NCI-H524 treated with DMSO at 0.1 percent for 48 hours (cell line): Measurements from ENCODE around the gene CNP.

ENCODE experiments used
- DNase-seq: peaks from one replicate; lab custom pipeline; 2025; lab: John Stamatoyannopoulos, UW

Gene CNP

DNA sequence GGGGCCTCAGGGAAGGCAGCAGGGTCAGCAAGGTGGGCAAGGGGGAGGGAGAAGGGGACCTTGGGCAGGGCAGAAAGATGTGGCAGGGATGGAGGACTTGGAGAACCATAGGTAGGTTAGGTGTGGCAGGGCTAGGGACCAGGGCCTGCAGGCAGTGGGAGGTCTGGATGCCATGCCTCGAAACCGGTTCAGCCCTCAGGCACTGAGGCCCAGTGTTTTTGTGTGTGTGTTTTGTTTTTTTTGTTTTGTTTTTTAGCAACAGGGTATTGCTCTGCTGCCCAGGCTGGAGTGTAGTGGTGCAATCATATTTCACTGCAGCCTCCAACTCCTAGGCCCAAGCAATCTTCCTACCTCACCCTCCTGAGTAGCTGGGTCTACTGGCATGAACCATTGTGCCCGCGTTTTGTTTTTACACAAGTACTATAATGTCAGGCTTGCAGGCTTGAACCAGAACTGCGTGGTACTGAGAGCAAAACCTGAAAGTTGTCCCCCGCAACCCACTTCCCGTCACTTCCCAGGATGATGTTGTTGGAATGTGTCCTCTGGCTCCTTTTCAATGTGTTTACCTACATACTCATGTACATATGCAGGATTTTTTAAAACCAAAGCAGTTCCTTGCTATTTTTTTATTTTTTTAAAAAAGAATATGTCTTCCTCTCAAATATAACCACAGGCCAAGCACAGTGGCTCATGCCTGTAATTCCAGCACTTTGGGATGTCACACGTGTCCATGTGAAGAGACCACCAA lies 23.8 kb upstream of the CNP start:
- DNase-seq, result no peak

DNA sequence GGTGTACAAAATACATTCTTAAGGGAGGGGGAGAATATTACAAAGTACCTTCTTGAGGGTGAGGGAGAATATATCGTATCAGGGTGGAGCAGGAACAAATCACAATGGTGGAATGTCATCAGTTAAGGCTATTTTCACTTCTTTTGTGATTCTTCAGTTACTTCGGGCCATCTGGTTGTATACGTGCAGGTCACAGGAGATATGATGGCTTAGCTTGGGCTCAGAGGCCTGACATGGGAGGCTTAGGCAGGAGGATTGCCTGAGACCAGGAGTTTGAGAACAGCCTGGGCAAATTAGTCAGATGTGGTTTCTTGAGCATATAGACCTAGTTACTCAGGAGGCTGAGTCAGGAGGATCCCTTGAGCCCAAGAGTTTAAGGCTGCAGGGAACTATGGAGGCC lies 23.1 kb upstream of the CNP start:
- DNase-seq, result no peak

DNA sequence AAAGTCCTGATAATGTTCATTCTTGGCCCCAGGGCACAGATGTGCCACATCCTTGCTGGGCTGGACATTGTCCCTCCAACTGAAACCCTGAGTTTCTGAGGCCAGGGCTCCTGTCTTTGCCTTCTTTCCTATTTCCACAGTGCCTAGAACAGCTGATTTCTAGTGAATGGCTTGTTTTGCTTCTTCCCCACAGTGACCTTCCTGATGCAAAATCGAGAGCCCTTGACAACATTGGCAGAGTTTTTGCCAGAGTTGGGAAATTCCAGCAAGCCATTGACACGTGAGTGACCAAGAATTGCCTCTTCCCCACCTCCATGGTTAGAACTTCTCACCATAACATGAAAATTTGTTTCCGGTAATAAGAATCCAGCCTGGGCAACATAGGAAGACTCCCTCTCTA lies 21.7 kb upstream of the CNP start:
- no peak for DNase-seq

DNA sequence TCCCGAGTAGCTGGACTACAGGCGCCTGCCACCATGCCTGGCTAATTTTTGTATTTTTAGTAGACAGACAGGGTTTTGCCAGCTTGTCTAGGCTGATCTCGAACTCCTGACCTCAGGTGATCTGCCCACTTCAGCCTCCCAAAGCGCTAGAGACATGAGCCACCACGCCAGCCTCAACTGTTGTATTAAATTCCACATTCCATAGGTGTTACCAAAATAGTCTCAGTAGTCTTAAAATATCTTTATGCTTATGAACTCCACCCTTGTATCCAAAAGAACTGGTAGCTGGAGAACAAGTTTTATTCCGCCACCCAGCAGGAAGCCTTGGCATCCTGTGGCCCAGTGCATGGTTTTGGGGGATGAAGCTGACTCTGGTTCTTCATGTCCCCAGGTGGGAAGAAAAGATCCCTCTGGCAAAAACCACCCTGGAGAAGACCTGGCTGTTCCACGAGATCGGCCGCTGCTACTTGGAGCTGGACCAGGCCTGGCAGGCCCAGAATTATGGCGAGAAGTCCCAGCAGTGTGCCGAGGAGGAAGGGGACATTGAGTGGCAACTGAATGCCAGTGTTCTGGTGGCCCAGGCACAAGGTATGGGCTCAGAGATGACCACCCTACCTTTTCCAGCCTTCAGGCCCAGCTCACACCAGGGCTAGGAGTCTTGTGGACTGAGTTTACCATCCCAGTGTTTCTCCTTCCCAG lies 17.7 kb upstream of the CNP start:
- no peak for DNase-seq

DNA sequence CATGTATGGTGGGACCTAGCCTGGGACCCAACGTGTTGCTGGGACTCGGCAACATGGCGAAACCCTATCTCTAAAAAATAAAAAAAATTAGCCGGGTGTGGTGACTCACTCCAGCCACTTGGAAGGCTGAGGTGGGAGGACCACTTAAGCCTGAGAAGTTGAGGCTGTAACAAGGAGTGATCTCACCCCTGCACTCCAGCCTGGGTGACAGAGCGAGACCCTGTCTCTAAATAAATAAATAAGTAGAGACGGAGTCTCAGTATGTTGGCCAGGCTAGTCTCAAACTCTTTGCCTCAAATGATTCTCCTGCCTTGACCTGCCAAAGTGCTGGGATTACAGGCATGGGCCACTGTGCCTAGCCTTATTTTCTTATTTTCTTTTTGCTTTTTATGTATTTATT lies 10.1 kb upstream of the CNP start:
- no peak for DNase-seq

DNA sequence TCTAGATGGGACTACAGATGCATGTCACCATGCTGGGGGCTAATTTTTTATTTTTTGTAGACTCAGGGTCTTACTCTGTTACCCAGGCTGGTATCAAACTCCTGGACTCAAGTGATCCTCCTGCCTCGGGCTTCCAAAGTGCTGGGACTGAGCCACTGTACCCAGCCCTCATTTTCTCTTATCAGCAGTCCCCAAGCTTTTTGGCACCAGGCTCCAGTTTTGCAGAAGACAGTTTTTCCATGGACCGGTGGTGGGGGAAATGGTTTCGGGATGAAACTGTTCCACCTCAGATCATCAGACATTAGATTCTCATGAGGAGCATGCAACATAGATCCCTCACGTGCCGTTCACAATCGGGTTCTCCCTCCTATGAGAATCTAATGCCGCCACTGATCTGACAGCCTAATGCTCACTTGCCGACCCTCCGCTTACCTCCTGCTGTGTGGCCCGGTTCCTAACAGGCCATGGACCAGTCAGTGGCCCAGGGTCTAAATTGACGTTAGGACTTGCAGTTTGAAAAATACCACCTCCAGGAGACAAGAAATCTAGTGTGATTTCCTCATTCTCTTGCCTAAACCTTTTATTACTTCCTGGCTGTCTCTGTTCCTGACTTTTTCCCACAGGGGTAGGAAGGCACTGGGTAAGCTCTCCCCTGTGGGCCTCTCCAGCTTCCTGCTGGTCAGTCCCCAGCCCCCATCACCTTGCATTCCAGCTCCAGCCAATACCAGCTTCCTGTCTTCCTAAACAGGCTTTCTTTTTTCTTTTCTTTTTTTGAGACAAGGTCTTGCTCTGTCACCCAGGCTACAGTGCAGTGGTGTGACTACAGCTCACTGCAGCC lies 9.3 kb upstream of the CNP start:
- no peak for DNase-seq

DNA sequence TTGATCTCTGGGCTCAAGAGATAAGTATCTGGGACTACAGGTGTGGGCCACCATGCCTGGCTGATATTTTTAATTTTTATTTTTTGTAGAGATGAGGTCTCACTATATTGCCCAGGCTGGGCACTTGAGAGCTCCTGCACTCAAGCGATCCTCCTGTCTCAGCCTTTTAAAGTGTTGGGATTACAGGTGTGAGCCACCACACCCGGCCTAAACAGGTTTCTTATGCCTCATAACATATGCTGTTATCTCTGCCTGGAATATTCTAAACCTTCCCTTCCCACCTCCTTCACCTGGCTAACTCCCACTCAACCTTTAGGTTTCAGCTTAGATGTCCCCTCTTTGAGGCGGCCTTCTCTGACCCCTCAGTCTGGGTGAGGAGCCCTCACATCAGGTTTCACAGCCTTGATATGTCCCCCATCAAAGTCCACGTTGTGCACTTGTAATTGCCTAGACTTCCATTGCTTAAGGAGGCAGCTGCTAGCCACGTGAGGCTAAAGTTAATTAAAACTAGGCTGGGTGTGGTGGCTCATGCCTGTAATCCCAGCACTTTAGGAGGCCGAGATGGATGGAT lies 8.6 kb upstream of the CNP start:
- DNase-seq, result no peak

DNA sequence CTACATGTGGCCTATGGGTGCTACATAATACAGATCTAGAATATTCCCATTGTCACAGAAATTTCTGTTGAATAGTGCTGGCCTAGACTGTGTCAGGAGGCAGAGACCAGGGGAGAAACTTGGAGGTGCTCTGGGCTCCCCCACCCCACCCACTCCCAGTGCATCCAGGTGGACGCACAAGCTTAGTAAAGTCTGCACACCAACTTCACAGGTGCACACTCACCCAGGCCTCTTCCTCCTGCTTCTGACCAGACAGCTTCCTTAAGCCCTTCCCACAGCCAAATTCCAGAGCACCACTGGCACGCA lies 7.6 kb upstream of the CNP start:
- no peak for DNase-seq

DNA sequence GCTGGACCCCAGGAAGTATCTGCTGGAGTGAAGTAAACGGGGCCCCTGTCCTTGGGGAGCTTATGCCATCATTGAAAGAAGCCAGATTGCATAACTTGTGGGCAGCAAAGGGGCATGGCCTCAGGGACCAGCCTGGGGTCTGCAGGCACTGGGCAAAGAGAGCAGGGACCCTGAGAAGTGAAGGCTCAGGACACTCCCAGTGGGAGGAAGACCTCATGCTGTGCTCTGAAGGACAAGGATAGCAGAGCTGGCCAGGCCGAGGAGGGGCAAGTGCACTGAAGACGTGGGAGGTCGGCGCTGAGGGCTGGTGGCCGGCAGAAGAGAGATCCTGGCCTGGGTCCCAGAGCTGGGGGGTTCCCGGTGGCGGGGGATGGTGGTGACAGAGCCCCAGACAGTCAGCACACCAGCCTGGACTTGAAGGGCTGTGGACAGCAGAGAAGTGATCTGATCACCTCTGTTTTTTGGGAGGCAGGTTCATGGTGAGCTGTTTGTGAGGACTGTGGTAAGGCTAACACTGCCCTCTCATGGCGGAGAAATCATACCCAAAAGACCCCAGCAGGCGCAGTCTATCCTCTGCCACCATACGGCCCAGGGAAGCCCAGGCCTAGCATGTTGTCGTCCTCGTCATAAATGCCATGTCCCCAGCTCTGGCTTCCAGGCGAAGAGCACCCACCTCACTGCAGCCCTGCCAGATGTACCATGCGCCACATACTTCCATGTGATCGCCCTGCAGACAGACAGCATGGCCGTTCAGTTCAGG lies 7.1 kb upstream of the CNP start:
- DNase-seq, result peak; percentile 53

DNA sequence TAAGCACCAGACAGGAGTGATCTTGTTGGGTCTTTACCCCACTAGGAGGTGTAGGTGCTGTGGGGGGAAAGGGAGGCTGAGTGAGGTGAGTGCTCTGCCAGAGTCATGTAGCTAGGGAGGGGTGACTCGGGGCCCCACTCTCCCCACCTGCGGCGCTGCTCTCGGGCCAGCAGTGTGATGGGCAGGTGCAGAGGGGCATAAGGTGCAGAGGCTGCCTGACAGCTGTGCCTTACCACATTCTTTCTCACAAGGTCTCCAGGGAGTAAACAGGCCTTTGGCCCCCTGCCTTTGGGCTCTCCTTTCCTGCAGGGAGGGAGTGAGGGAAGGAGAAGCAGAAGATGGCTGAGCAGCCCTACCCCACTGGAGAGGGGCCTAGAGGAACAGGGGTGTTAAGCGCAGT lies 4.5 kb upstream of the CNP start:
- no peak for DNase-seq

DNA sequence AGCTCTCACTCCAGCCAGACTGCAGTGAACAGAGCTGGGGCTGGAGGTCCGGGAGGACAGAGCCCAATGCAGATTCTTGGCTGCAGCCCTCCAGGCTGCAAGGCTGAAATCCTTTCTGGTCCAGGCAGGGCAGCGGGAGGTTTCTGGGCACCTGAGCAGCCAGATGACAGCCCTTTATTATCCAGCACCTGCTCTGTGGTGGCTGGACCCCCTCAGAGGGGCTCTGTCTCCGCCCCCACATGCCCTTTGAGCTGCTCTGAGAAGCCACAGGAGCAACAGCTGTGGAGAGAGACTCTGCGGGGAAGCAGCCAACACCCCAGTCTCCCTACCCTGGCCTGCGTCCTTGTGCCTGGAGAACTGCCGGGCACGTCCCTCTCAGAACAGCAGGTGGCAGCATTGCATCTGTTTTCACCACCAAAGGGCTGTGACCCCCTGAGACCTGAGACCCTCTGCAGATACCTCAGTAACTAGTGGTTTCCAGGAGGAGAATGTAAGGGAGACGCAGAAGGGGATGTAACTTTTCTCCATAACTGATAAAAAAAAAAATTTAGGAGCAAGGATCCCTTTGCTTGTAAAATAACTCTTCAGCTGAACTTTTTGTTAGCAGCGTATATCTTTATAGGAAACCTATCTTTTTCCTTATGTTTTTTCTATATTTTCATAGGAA lies 3.7 kb upstream of the CNP start:
- peak; percentile 23 for DNase-seq

DNA sequence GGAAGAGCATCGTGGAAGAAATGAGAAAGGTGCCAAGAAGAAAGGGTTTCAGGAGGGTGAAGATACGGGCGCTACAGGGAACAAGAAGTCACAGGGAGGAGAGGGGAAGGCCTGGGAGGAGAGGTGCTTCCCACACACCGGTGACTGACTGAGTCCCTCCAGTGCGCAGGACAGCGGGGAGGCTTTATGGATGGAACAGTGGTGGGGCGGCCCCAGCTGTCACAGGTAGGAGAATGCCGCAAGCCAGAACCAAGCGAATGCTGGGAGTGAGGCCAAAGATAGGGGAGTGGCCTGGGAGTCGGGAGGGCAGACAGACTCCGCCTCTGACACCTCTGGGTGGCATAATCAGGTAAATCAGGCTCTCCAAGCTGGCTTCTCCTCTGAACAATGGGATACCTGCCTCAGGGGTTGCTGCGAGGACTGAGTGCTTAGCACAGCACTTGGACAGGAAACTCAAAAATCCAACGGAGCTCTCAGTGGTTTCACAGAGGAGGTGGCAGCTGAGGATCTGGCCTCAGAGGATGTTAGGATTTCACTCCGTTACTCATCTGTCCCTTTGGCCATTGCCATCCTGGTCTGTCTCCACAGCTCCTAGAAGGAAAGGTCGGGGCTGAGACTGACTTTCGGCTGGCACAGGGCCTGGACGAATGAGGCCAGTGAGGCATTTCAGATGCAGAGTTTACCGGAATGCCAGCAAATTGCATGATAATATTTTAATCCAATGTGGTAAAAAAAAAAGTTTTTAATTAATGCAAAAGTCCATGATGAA lies 717 bp upstream of the CNP start:
- DNase-seq, result peak; percentile 11

DNA sequence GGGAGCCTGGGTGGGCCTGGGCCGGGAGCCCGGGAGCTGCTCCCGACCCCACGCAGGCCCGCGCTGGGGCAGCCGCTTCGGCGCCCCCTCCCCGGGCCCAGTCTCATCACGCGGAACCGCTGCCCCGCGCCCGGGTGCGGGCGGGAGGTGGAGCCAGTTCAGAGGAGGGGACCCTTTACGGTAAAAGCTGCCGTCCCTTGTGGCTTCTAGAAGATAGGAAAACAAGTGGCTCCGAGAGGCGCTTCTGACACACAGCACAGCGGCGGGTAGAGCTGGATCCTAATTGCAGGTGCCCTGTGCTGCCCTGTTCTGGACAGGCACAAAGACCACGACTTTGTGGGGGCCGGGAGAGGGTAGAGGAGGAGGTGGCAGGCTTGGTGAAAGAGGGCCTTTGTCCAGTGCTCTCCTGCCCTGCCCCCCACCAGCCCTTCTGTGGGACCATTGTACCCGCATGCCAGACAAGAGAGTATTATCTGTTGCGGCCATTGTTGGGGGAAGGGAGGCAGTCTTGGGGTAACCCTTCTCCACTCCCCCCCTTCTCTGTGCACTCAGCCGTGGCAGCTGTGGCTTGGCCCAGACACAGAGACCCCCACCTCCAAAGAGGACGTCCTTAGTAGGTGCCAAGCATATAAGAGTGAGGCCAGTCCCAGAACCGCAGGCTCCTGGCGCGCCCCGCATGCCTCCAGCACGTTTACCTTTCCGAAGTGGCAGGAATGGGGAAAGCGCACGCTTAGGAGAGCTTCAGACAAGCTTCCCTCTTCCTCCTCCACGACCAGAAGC lies 736 bp downstream of the CNP start:
- DNase-seq, result no peak

DNA sequence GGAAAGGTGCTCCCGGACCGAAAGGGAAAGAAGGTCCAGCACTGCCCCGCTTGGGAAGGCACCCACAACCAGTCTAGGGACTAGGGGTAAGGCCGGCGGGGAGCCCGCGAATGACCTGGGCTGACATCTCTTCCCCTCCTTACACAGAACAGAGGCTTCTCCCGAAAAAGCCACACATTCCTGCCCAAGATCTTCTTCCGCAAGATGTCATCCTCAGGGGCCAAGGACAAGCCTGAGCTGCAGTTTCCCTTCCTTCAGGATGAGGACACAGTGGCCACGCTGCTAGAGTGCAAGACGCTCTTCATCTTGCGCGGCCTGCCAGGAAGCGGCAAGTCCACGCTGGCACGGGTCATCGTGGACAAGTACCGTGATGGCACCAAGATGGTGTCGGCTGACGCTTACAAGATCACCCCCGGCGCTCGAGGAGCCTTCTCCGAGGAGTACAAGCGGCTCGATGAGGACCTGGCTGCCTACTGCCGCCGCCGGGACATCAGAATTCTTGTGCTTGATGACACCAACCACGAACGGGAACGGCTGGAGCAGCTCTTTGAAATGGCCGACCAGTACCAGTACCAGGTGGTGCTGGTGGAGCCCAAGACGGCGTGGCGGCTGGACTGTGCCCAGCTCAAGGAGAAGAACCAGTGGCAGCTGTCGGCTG lies 1.5 kb downstream of the CNP start:
- no peak for DNase-seq

DNA sequence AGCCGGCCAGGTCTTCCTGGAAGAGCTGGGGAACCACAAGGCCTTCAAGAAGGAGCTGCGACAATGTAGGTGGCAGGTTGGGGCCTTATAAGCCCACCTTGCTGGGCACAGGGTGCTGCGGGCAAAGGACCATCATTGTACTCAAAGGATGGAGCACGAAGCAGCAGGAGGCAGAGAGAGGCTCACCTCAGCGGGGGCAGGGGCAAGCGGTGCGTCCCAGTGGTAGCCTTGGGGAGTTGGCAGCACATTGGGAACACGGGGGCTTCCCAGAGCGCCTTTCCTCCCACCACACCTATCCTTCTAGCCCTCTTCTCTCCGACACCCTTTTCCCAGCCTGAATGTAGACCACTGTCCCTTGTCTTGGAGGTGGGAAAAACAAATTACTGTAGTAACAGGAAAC lies 2.1 kb downstream of the CNP start:
- DNase-seq, result no peak

DNA sequence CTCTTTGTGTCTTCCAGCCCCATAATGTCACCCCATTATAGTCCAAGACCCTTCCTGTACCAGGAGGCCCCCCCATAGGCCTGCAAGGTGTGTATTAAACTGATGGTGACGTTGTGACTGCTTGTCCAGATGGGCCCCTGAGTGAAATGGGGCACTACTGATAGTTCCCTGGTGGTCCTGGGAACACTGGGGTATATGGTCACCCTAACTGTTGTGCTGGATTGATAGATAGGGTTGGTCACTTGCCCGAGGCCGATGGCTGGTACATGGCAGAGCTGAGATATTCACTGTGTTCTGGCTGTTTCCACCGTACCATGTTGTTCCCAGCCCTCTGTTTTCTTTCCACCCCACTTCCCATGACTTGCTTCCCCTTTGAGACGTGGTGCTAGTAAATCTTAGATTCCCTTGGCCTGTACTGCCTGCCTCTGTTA lies 4.3 kb downstream of the CNP start:
- DNase-seq, result no peak

DNA sequence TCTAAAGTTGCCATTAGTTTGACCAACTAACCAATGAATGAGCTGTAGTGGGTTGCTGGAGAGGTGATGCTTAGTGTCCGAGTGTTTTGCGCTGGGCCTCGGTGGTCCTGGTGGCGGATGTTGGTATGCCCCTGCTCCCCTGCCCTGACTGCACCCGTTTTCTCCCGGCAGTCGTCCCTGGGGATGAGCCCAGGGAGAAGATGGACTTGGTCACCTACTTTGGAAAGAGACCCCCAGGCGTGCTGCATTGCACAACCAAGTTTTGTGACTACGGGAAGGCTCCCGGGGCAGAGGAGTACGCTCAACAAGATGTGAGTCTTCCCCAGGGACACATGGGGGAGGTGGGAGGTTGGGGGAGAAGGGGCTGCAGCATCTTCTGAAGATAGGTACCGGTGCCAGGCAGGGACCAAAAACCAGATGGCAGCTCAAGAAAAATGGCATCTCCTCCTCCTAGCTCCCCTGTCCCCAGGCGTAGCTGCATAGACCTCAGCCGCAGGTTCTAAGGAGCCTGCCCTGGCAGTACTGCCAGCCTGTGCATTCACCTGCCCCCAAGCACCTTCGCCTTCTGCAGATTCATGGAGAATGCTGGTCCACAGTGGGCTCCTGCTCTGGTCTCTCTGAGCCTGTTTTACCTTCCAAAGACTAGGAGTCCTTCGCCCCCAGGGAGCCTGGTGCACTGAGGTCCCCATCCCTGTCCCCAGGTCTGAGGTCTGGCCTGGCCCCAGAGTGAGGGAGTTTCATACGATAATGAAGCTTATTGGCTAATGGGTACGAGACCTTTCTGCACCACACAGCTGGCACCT lies 5.3 kb downstream of the CNP start:
- no peak for DNase-seq

DNA sequence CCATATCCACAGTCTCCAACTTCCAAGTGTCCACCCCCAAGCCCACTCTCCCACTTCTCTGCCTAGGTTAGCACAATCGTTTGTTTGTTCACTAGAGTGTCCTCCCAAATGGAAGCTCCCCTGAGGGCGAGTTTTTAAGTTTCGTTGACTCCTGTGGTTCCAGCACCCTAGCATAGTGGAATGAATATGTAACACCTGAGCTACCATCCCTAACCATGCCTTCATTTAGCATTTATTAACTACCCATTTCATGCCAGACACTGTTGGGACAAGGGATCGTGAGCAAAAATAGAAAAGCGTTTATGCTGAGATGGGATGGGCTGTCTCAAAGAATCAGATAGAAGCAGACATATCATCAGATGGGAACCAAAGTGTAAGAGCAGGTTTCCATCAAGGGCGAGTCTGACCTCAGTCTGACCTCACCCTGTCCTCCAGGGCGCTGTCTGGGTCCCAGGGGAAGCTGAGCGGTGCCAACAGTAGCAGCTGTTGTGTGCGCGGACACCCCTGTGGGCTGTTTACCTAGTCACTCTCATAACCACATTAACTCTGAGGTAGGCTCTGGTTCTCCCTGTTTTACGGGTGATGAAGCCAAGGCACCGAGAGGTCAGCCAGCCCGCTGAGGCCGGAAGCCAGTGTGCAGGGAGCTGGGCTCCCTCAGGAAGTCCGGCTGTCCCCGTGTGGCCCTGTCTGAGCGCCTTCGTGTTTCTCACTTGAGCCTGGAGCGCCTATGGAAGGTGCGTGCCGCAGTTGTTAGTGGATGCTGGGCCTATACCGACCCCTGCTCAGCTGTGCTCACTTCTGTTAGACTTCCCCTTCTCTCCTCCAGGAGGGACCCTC lies 6.2 kb downstream of the CNP start:
- DNase-seq, result no peak
